ENCODE measurements around the gene TJAP1. TPM values are rescaled to one million over a fixed set of nuclear protein-coding genes. Genes with fewer than 3 reads are reported as not detected.

Gene TJAP1
- total RNA-seq, 2 experiments from 2014 or later, result 30.2 to 32.9 TPM

GRCh38 chr6:43471399-43471798, 6.0 kb upstream of the TJAP1 start:
- ChIA-PET POLR2A (interaction anchor here (0.8 to 0.9 kb wide), 2 partner anchors 11 to 263 kb away, joined by 3 read pairs; no protein-coding TSS in a partner anchor), CTCF (interaction anchor here (0.9 to 3.7 kb wide), 5 partner anchors 12 to 281 kb away, joined by 4 to 17 read pairs (median 4); partner anchors contain the start of gene DLK2)
- Mint-ChIP-seq H3K4me1 (ENCODE audit: low read depth) (no peaks in the 10 kb centered on the region), H3K4me3 (no peak overlapping the region), H3K27me3 (peaks cover 16% of the 10 kb centered on the region), H3K36me3 (ENCODE audit: low read depth) (no peaks in the 10 kb centered on the region), H3K27ac (no peak overlapping the region), H3K9me3 (no peaks in the 10 kb centered on the region)
- no peak for ATAC-seq
- TF ChIP-seq CTCF (IDR thresholded peaks at IDR 0.05), result no peak
- DNase-seq, result no peak
- intact Hi-C loops (cut with micrococcal nuclease), result no loop called here

GRCh38 chr6:43472515-43472914, 4.9 kb upstream of the TJAP1 start:
- CTCF ChIA-PET, result interaction anchor here (1.3 to 3.7 kb wide), 2 partner anchors 13 to 35 kb away, joined by 4 to 17 read pairs; no protein-coding TSS in a partner anchor
- TF ChIP-seq CTCF (IDR thresholded peaks at IDR 0.05), result no peak
- POLR2A ChIA-PET, result no interaction called here

GRCh38 chr6:43475516-43475915, 1.9 kb upstream of the TJAP1 start:
- peaks cover 33% of the 10 kb centered on the region for H3K4me1 Mint-ChIP-seq (ENCODE audit: low read depth)
- intact Hi-C loops (cut with micrococcal nuclease), result no loop called here
- DNase-seq, result no peak
- H3K9me3 Mint-ChIP-seq, result no peaks in the 10 kb centered on the region
- ChIA-PET POLR2A (interaction anchor here (1.5 kb wide), 1 partner anchor 42 kb away, joined by 6 read pairs; the partner anchor contains the start of genes POLR1C and YIPF3), CTCF (interaction anchor here (4.4 kb wide), 1 partner anchor 31 kb away, joined by 23 read pairs; no protein-coding TSS in a partner anchor)
- no peaks in the 10 kb centered on the region for H3K27me3 Mint-ChIP-seq
- H3K4me3 Mint-ChIP-seq, result no peak overlapping the region
- H3K27ac Mint-ChIP-seq, result no peak overlapping the region
- no peak for TF ChIP-seq CTCF (IDR thresholded peaks at IDR 0.05)
- peaks cover 7% of the 10 kb centered on the region for H3K36me3 Mint-ChIP-seq (ENCODE audit: low read depth)
- ATAC-seq, result no peak

More at GRCh38 chr6:43472515-43472914, 4.9 kb upstream of the TJAP1 start:
- no peak for ATAC-seq
- peaks cover 10% of the 10 kb centered on the region for H3K4me1 Mint-ChIP-seq (ENCODE audit: low read depth)
- peaks cover 2% of the 10 kb centered on the region for H3K36me3 Mint-ChIP-seq (ENCODE audit: low read depth)
- no peak for DNase-seq
- H3K4me3 Mint-ChIP-seq, result no peak overlapping the region
- no peak overlapping the region for H3K27ac Mint-ChIP-seq
- H3K27me3 Mint-ChIP-seq, result peaks cover 11% of the 10 kb centered on the region
- H3K9me3 Mint-ChIP-seq, result no peaks in the 10 kb centered on the region
- intact Hi-C loops (cut with micrococcal nuclease), result no loop called here

- Mint-ChIP-seq H3K27me3 (no peaks in the 10 kb centered on the region), H3K27ac (peak overlapping the region; percentile 89), H3K9me3 (no peaks in the 10 kb centered on the region), H3K36me3 (ENCODE audit: low read depth) (peaks cover 10% of the 10 kb centered on the region), H3K4me3 (peak overlapping the region; percentile 94), H3K4me1 (ENCODE audit: low read depth) (peaks cover 43% of the 10 kb centered on the region)
- TF ChIP-seq CTCF (IDR thresholded peaks at IDR 0.05), result peak; percentile 15
- ChIA-PET CTCF (interaction anchor here (1.1 to 4.4 kb wide), 8 partner anchors 8 to 208 kb away, joined by 3 to 23 read pairs (median 4); partner anchors contain the start of genes DLK2, POLR1C and YIPF3), POLR2A (interaction anchor here (1.0 to 2.0 kb wide), 9 partner anchors 17 to 153 kb away, joined by 3 to 6 read pairs (median 3); partner anchors contain the start of genes ABCC10, POLR1C and YIPF3)
- intact Hi-C loops (cut with micrococcal nuclease), result no loop called here
- DNase-seq (no peak), ATAC-seq (no peak)
These were observed 624 bp upstream of the TJAP1 start for GRCh38 chr6:43476746-43477145.

GRCh38 chr6:43478008-43478372, 620 bp downstream of the TJAP1 start:
- Mint-ChIP-seq H3K4me1 (ENCODE audit: low read depth) (peaks cover 50% of the 10 kb centered on the region), H3K4me3 (peak overlapping the region; percentile 94), H3K36me3 (ENCODE audit: low read depth) (peaks cover 10% of the 10 kb centered on the region), H3K27ac (peak overlapping the region; percentile 89), H3K9me3 (no peaks in the 10 kb centered on the region), H3K27me3 (no peaks in the 10 kb centered on the region)
- ChIA-PET POLR2A (interaction anchor here (0.8 to 2.0 kb wide), 12 partner anchors 8 to 152 kb away, joined by 3 to 7 read pairs (median 3); partner anchors contain the start of genes ABCC10 and DLK2), CTCF (interaction anchor here (1.1 to 4.4 kb wide), 5 partner anchors 14 to 209 kb away, joined by 3 to 23 read pairs (median 4); partner anchors contain the start of gene DLK2)
- DNase-seq, result peak; percentile 9
- no peak for TF ChIP-seq CTCF (IDR thresholded peaks at IDR 0.05)
- ATAC-seq, result no peak
- intact Hi-C loops (cut with micrococcal nuclease), result no loop called here
